ENCODE measurements around the gene SETDB2.

DNA sequence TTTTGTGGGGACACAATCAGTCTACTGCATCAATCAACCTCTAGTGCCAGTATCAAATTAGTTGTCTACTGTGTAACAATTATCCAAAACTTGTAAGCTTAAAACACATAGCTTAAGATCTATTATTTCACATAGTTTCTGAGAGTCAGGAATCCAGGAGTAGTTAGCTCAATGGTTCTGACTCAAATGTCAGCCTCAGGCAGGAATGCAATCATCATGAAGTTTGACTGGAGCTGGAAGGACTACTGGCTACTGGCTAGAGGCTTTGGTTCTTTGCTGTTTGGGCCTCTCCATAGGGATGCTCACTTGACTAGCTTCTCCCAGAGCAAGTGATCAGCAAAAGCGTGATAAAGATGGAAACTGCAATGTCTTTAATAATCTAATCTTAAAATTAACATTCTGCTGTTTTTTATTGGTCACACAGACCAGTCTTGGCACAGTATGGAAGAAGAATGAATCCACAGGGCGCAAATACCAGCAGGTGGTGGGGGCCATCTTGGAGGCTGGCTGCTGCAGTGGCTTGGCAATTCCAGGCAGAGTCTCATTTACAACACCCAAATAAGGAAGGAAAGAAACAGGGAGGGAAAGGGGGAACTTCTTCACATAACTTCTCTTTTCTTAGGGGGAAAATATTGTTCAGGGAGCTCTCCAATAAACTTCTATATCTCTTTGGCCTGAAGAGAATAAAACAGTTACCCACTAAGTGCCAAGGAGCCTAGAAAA is 15.9 kb upstream of the SETDB2 start:
- TF ChIP-seq, protein P1, sequence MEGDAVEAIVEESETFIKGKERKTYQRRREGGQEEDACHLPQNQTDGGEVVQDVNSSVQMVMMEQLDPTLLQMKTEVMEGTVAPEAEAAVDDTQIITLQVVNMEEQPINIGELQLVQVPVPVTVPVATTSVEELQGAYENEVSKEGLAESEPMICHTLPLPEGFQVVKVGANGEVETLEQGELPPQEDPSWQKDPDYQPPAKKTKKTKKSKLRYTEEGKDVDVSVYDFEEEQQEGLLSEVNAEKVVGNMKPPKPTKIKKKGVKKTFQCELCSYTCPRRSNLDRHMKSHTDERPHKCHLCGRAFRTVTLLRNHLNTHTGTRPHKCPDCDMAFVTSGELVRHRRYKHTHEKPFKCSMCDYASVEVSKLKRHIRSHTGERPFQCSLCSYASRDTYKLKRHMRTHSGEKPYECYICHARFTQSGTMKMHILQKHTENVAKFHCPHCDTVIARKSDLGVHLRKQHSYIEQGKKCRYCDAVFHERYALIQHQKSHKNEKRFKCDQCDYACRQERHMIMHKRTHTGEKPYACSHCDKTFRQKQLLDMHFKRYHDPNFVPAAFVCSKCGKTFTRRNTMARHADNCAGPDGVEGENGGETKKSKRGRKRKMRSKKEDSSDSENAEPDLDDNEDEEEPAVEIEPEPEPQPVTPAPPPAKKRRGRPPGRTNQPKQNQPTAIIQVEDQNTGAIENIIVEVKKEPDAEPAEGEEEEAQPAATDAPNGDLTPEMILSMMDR (IDR thresholded peaks at IDR 0.05; ENCODE audit: poor library complexity, severe bottlenecking): no peak
- no peak for TF ChIP-seq RAD21 (conservative IDR thresholded peaks at IDR 0.05)
- no peak for TF ChIP-seq EZH2 (IDR thresholded peaks at IDR 0.05; ENCODE audit: borderline replicate concordance, insufficient read depth, low read length, poor library complexity, severe bottlenecking)
- no peak for TF ChIP-seq MXI1 (conservative IDR thresholded peaks at IDR 0.05; ENCODE audit: poor library complexity, severe bottlenecking)
- TF ChIP-seq TAF1 (IDR thresholded peaks at IDR 0.05; ENCODE audit: low read depth): no peak
- no peak for TF ChIP-seq EP300 (conservative IDR thresholded peaks at IDR 0.05; ENCODE audit: poor library complexity, severe bottlenecking)
